ENCODE measurements around the gene PRRC2B. TPM values are rescaled to one million over a fixed set of nuclear protein-coding genes. Genes with fewer than 3 reads are reported as not detected.
A peak's percentile ranks its signal among the peaks of the same experiment; 100 is the strongest.

Gene PRRC2B
- total RNA-seq, 1 donor, result 70.9 TPM

DNA sequence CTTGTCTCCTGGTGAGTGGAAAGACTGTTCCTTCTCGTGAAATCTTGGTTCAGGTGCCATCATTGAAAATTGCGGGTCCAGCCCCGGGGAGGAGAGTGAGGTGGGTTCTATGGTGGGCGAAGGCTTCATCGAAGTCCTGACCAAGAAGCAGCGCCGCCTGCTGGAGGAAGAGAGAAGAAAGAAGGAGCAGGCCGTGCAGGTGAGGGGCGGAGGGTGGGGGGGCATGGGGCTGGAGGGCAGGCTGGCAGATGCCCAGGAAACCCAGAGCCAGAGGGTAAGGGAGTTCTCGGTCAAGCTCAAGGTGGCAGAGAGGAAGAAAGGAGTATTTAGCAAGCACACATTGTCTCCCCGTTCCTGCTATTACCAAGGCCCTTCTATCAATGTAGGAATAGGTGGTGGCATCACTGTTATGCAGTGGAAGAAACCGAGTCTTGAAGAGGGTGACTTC is 84.6 kb downstream of the PRRC2B start:
- Histone ChIP-seq H2AFZ (ENCODE audit: low read length) (no peak overlapping the region), H3K27ac (ENCODE audit: low read depth, low read length) (no peak overlapping the region), H3K79me2 (ENCODE audit: insufficient read depth, low read length) (peaks cover 65% of the 10 kb centered on the region), H3K4me3 (ENCODE audit: insufficient read depth, low read length) (no peak overlapping the region), H4K20me1 (ENCODE audit: insufficient read depth, low read length) (peaks cover 35% of the 10 kb centered on the region), H3K4me1 (ENCODE audit: insufficient read depth, low read length) (no peaks in the 10 kb centered on the region), H3K27me3 (ENCODE audit: insufficient read depth, low read length) (no peaks in the 10 kb centered on the region), H3K4me2 (ENCODE audit: insufficient read depth, low read length) (no peak overlapping the region), H3K36me3 (ENCODE audit: insufficient read depth, low read length) (peaks cover 91% of the 10 kb centered on the region), H3K9me3 (ENCODE audit: low read depth, low read length) (no peaks in the 10 kb centered on the region)
- TF ChIP-seq, protein P1, sequence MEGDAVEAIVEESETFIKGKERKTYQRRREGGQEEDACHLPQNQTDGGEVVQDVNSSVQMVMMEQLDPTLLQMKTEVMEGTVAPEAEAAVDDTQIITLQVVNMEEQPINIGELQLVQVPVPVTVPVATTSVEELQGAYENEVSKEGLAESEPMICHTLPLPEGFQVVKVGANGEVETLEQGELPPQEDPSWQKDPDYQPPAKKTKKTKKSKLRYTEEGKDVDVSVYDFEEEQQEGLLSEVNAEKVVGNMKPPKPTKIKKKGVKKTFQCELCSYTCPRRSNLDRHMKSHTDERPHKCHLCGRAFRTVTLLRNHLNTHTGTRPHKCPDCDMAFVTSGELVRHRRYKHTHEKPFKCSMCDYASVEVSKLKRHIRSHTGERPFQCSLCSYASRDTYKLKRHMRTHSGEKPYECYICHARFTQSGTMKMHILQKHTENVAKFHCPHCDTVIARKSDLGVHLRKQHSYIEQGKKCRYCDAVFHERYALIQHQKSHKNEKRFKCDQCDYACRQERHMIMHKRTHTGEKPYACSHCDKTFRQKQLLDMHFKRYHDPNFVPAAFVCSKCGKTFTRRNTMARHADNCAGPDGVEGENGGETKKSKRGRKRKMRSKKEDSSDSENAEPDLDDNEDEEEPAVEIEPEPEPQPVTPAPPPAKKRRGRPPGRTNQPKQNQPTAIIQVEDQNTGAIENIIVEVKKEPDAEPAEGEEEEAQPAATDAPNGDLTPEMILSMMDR (IDR thresholded peaks at IDR 0.05; ENCODE audit: extremely low read depth, low read depth, low read length), result peak; percentile 39
- peak; percentile 82 for DNase-seq (ENCODE audit: insufficient read length, low spot score, missing footprints)

DNA sequence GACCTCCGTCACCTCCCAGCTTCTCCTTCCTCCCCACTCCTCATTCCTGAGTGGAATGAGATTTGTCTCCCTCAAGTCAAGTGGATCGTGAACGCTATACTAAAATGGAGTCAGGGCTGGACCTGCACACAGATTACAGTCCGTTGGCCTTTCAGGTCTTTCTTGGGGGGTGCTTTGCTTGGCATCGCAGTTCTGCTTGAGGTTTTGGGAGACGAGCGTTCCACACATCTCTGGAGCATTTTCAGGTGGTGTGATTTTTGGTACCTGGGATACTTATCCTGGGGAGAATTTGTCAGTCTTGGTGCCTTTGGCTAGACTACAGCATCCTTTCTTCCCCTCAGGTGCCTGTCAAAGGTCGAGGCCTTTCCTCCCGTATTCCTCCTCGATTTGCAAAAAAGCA is 85.0 kb downstream of the PRRC2B start:
- Histone ChIP-seq H3K4me1 (ENCODE audit: insufficient read depth, low read length) (no peaks in the 10 kb centered on the region), H3K4me2 (ENCODE audit: insufficient read depth, low read length) (no peak overlapping the region), H3K79me2 (ENCODE audit: insufficient read depth, low read length) (peaks cover 61% of the 10 kb centered on the region), H2AFZ (ENCODE audit: low read length) (no peak overlapping the region), H3K27ac (ENCODE audit: low read depth, low read length) (no peak overlapping the region), H3K27me3 (ENCODE audit: insufficient read depth, low read length) (no peaks in the 10 kb centered on the region), H3K4me3 (ENCODE audit: insufficient read depth, low read length) (no peak overlapping the region), H4K20me1 (ENCODE audit: insufficient read depth, low read length) (peaks cover 36% of the 10 kb centered on the region), H3K36me3 (ENCODE audit: insufficient read depth, low read length) (peaks cover 91% of the 10 kb centered on the region), H3K9me3 (ENCODE audit: low read depth, low read length) (no peaks in the 10 kb centered on the region)
- TF ChIP-seq, protein P1 (IDR thresholded peaks at IDR 0.05; ENCODE audit: extremely low read depth, low read depth, low read length), result no peak
- no peak for DNase-seq (ENCODE audit: insufficient read length, low spot score, missing footprints)

DNA sequence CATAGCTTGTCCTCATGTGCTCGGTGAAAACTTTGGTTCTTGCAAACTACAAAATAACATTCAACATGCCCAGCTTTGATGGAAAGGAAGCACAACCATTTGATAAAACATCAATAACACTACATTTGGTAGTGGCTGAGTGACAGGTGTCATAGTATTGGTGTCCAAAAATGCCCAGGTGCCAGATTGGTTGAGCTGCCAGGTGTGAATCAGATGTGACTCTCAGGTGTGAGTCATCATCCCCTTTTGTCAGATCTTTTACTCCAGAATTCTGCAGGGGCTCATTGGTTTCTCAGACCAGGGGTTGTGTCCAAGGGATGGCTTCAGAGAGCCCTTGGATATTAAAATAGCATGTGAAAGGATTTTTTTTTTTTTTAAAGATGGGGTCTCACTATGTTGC is 86.4 kb downstream of the PRRC2B start:
- no peak overlapping the region for H3K4me2 ChIP-seq (ENCODE audit: insufficient read depth, low read length)
- H4K20me1 ChIP-seq (ENCODE audit: insufficient read depth, low read length), result peaks cover 38% of the 10 kb centered on the region
- H3K4me1 ChIP-seq (ENCODE audit: insufficient read depth, low read length), result no peaks in the 10 kb centered on the region
- no peaks in the 10 kb centered on the region for H3K27me3 ChIP-seq (ENCODE audit: insufficient read depth, low read length)
- peaks cover 88% of the 10 kb centered on the region for H3K36me3 ChIP-seq (ENCODE audit: insufficient read depth, low read length)
- H3K9me3 ChIP-seq (ENCODE audit: low read depth, low read length), result no peaks in the 10 kb centered on the region
- TF ChIP-seq, protein P1 (IDR thresholded peaks at IDR 0.05; ENCODE audit: extremely low read depth, low read depth, low read length), result no peak
- no peak overlapping the region for H2AFZ ChIP-seq (ENCODE audit: low read length)
- no peak overlapping the region for H3K27ac ChIP-seq (ENCODE audit: low read depth, low read length)
- peaks cover 56% of the 10 kb centered on the region for H3K79me2 ChIP-seq (ENCODE audit: insufficient read depth, low read length)
- no peak for DNase-seq (ENCODE audit: insufficient read length, low spot score, missing footprints)
- no peak overlapping the region for H3K4me3 ChIP-seq (ENCODE audit: insufficient read depth, low read length)

DNA sequence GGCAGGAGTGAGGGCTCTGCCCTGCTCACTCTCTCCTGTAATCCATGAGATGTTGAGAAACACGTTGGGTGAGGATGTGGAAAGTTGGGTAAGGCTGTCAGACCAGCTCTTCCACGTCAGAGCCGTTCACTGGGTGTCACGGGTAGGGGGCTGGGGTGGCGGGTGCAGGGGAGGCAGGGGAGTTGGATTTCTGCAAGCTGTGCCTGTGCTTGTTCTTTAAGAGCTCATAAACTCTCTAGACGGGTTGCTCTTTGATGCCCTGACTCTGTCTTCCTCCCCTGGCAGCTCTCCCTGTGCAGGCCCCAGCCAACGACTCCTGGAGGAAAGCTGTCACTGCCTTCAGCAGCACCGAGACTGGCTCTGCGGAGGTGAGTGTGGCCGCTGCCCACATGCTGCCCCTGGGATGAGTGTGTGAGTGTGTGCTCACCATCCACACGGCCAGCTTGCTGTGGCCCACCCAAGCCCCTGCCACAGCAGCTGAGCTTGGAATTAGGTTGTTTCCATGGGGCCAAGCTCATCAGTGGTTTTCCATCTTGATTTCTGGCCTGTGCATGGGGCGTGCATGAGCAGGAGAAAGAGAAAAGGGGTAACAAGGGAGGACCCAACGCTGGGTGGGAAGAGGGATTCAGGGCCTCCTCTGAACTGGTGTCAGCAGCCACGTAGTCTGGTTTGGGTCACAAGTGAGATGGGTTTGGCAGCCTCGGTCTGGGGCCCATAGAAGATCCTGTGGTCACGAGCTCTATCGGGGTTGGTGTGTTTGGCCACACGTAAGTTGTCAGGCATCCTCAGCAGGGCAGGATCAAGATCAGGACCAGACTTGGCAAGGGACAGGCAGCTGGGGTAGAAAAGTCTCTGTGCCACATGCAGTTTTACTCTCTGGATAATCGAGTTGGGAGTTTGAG is 87.8 kb downstream of the PRRC2B start:
- H4K20me1 ChIP-seq (ENCODE audit: insufficient read depth, low read length), result peaks cover 37% of the 10 kb centered on the region
- H2AFZ ChIP-seq (ENCODE audit: low read length), result no peak overlapping the region
- H3K27ac ChIP-seq (ENCODE audit: low read depth, low read length), result no peak overlapping the region
- no peaks in the 10 kb centered on the region for H3K9me3 ChIP-seq (ENCODE audit: low read depth, low read length)
- H3K27me3 ChIP-seq (ENCODE audit: insufficient read depth, low read length), result no peaks in the 10 kb centered on the region
- no peaks in the 10 kb centered on the region for H3K4me1 ChIP-seq (ENCODE audit: insufficient read depth, low read length)
- DNase-seq (ENCODE audit: insufficient read length, low spot score, missing footprints), result peak; percentile 41
- TF ChIP-seq, protein P1 (IDR thresholded peaks at IDR 0.05; ENCODE audit: extremely low read depth, low read depth, low read length), result no peak
- peaks cover 49% of the 10 kb centered on the region for H3K79me2 ChIP-seq (ENCODE audit: insufficient read depth, low read length)
- peaks cover 90% of the 10 kb centered on the region for H3K36me3 ChIP-seq (ENCODE audit: insufficient read depth, low read length)
- no peak overlapping the region for H3K4me3 ChIP-seq (ENCODE audit: insufficient read depth, low read length)
- H3K4me2 ChIP-seq (ENCODE audit: insufficient read depth, low read length), result no peak overlapping the region

Data from osteoblast (primary cell).